HG03280 (cell line): ENCODE data around the gene TBC1D9B.
"Not testable (repeated sequence)": the region's sequence is repeated elsewhere in the genome, so short reads cannot be mapped to it uniquely, and the experiment has no call there.

Experiments used
- ATAC-seq: cut with Tn5 transposase; IDR thresholded peaks from one replicate; pipeline ENCODE4 v1.9.1; 2021; ENCODE audit warnings: mild to moderate bottlenecking, moderate library complexity; ENCODE audit not compliant: unreplicated experiment

The TBC1D9B gene

GRCh38 chr5:179886190-179886911 is 21.3 kb downstream of the TBC1D9B start:
- ATAC-seq: no peak

- ATAC-seq: no peak
Observed at GRCh38 chr5:179885491-179886090, 22.1 kb downstream of the TBC1D9B start.

GRCh38 chr5:179883163-179883562 is 24.5 kb downstream of the TBC1D9B start:
- ATAC-seq: no peak

- no peak for ATAC-seq
Observed at GRCh38 chr5:179882338-179882737, 25.4 kb downstream of the TBC1D9B start.

GRCh38 chr5:179880848-179881590 is 26.7 kb downstream of the TBC1D9B start:
- no peak for ATAC-seq

- no peak for ATAC-seq
Observed at GRCh38 chr5:179880066-179880650, 27.5 kb downstream of the TBC1D9B start.

- no peak for ATAC-seq
Observed at GRCh38 chr5:179879690-179880010, 28.0 kb downstream of the TBC1D9B start.

GRCh38 chr5:179879003-179879689 is 28.6 kb downstream of the TBC1D9B start:
- ATAC-seq: no peak

GRCh38 chr5:179878222-179879002 is 29.3 kb downstream of the TBC1D9B start:
- no peak for ATAC-seq

GRCh38 chr5:179876610-179876952 is 31.1 kb downstream of the TBC1D9B start:
- no peak for ATAC-seq

- ATAC-seq: no peak
Observed at GRCh38 chr5:179875741-179876609, 31.7 kb downstream of the TBC1D9B start.

- ATAC-seq: no peak
Observed at GRCh38 chr5:179874536-179875292, 33.0 kb downstream of the TBC1D9B start.

- no peak for ATAC-seq
Observed at GRCh38 chr5:179874136-179874535, 33.6 kb downstream of the TBC1D9B start.

GRCh38 chr5:179873588-179874110 is 34.0 kb downstream of the TBC1D9B start:
- no peak for ATAC-seq

GRCh38 chr5:179872828-179873575 is 34.7 kb downstream of the TBC1D9B start:
- no peak for ATAC-seq

- no peak for ATAC-seq
Observed at GRCh38 chr5:179872055-179872827, 35.5 kb downstream of the TBC1D9B start.

GRCh38 chr5:179871533-179871932 is 36.2 kb downstream of the TBC1D9B start:
- ATAC-seq: not testable (repeated sequence)
